K562 (cell line): ENCODE data around the gene ACTR3. TPM values are rescaled to one million over a fixed set of nuclear protein-coding genes. Genes with fewer than 3 reads are reported as not detected.
A peak's percentile ranks its signal among the peaks of the same experiment; 100 is the strongest.

Experiments used
- CCNT2 ChIP-seq: IDR thresholded peaks from 2 replicates; pipeline ENCODE4 v1.6.1; 2011; ENCODE audit warnings: borderline replicate concordance, low read depth, mild to moderate bottlenecking, moderate library complexity, mixed read lengths, low read length; ENCODE audit not compliant: insufficient read length; ENCODE audit errors: extremely low read depth
- CHCHD3 ChIP-seq: fragments of 250-450 bp; sonication (Bioruptor Pico); IDR thresholded peaks from 2 replicates; pipeline ENCODE4 v2.1.2; 2022; ENCODE audit warnings: mild to moderate bottlenecking
- CHD4 ChIP-seq: fragments of 200-600 bp; sonication (generic); IDR thresholded peaks from 3 replicates; pipeline ENCODE4 v1.6.1; 2012; ENCODE audit warnings: low read depth, mild to moderate bottlenecking, mixed read lengths, low read length, inconsistent platforms; ENCODE audit not compliant: insufficient read depth, insufficient replicate concordance, poor library complexity, severe bottlenecking
- ESRRB ChIP-seq: fragments of 250-450 bp; sonication (Bioruptor Pico); IDR thresholded peaks from 2 replicates; pipeline ENCODE4 v1.5.0; 2020; ENCODE audit warnings: mild to moderate bottlenecking, moderate library complexity, borderline replicate concordance
- HBP1 ChIP-seq: fragments of 450-650 bp; formaldehyde crosslinking; IDR thresholded peaks from 2 replicates; pipeline ENCODE4 v1.4.0; 2022; ENCODE audit warnings: missing genetic modification characterization
- MEF2D ChIP-seq: conservative IDR thresholded peaks from 2 replicates; pipeline ENCODE4 v1.6.1; 2016; ENCODE audit warnings: low read depth, missing genetic modification characterization, missing compliant biosample characterization
- NCOA2 ChIP-seq, 2 experiments: fragments of 450-650 bp; IDR thresholded peaks; 2 replicates each; pipeline ENCODE4 v1.6.1; 2018; ENCODE audit warnings: mild to moderate bottlenecking in 2 of 2, moderate library complexity in 1 of 2; ENCODE audit not compliant: partially characterized antibody in 2 of 2
- NCOA4 ChIP-seq: fragments of 450-650 bp; IDR thresholded peaks from 2 replicates; pipeline ENCODE4 v1.6.1; 2018; ENCODE audit warnings: mild to moderate bottlenecking; ENCODE audit not compliant: partially characterized antibody
- POLR2H ChIP-seq: IDR thresholded peaks from 2 replicates; pipeline ENCODE4 v1.6.1; 2016; ENCODE audit warnings: missing genetic modification characterization, low read depth, mild to moderate bottlenecking, control low read depth, missing compliant biosample characterization, moderate library complexity
- SMAD4 ChIP-seq: fragments of 250-450 bp; sonication (Bioruptor Pico); conservative IDR thresholded peaks from 2 replicates; pipeline ENCODE4 v1.8.0; 2021; ENCODE audit warnings: inconsistent platforms, mild to moderate bottlenecking, moderate library complexity
- YY1 ChIP-seq, 3 experiments: IDR thresholded peaks; 2 replicates each; pipeline ENCODE4 v1.6.1; 2011; ENCODE audit warnings: low read length in 2 of 3, mild to moderate bottlenecking in 2 of 3, moderate library complexity in 2 of 3, borderline replicate concordance in 1 of 3, control low read depth in 1 of 3, low read depth in 1 of 3; ENCODE audit not compliant: insufficient read depth in 3 of 3, insufficient replicate concordance in 2 of 3, control insufficient read depth in 1 of 3, insufficient read length in 1 of 3; ENCODE audit errors: extremely low read depth in 1 of 3
- ZNF407 ChIP-seq: fragments of 450-650 bp; IDR thresholded peaks from 2 replicates; pipeline ENCODE4 v1.6.1; 2016; ENCODE audit warnings: low read depth
- ZNF766 ChIP-seq: fragments of 200-800 bp; sonication (Bioruptor generic); conservative IDR thresholded peaks from 2 replicates; pipeline ENCODE4 v1.6.1; 2016; ENCODE audit warnings: missing genetic modification characterization, missing compliant biosample characterization
- polyA plus RNA-seq, 8 experiments: library from polyadenylated mRNA; depleted of rRNA in 4 of 8; stranded (reverse) in 5 of 8; unstranded in 3 of 8; fragments of >200 nt; fragmentation: Nextera tagmentation in 2 of 8; fragmentation: Illumina TruSeq in 1 of 8; extraction: Ambion mirVana in 2 of 8; extraction: Trizol in 1 of 8; gene quantifications; 2 replicates each; pipeline versions ENCODE4 v1.2.1 to v1.2.3, GENCODE V29; 2011 to 2014; ENCODE audit warnings: inconsistent platforms in 1 of 8, missing spikeins in 1 of 8
- total RNA-seq, 7 experiments: library from RNA; depleted of rRNA in 6 of 7; stranded (reverse); fragments of >200 nt in 6 of 7; fragmentation: Illumina TruSeq in 2 of 7; extraction: Trizol in 2 of 7; gene quantifications; 2 replicates each; pipeline versions ENCODE4 v1.2.1 to v1.2.3, GENCODE V29; 2011 to 2021; ENCODE audit warnings: low replicate concordance in 1 of 7

Gene ACTR3
- total and polyA plus RNA-seq, 9 of the 15 experiments (the other 6 are each of a cell fraction or from before 2014, with no cell fraction given) = 49.0 to 354 (median 249) TPM

GRCh38 chr2:113890253-113891235 is 655 bp downstream of the ACTR3 start (continued):
- peak; percentile 54; the same call in 1 of the 2 replicates for TF ChIP-seq ZNF407
- TF ChIP-seq CHCHD3 (CRISPR knock-in tag) = no peak
- TF ChIP-seq NCOA2 (IDR thresholded peaks at IDR 0.05; ENCODE audit: partially characterized antibody in 2 of 2) = no peak
- peak; percentile 51 for TF ChIP-seq CCNT2
- TF ChIP-seq YY1 (IDR thresholded peaks at IDR 0.05; ENCODE audit: borderline replicate concordance in 1 of 3, control insufficient read depth in 1 of 3, extremely low read depth in 1 of 3, insufficient read depth in 3 of 3, insufficient read length in 1 of 3, insufficient replicate concordance in 2 of 3, low read depth in 1 of 3, low read length in 2 of 3) = peak in 1 of 3 experiments; percentile 55
- no peak for TF ChIP-seq CHD4
- TF ChIP-seq HBP1 = 0 out of 2 replicates have a peak, but pooled peaks have one; percentile 36
- peak; percentile 51; the same call in 1 of the 2 replicates for TF ChIP-seq ZNF766 (CRISPR knock-in tag)
- no peak for TF ChIP-seq SMAD4 (CRISPR knock-in tag)
- TF ChIP-seq MEF2D = no peak
- no peak for TF ChIP-seq ESRRB (CRISPR knock-in tag)
- no peak for TF ChIP-seq NCOA4
- TF ChIP-seq POLR2H (tag) = peak; percentile 88
